ENCODE measurements around the gene HHAT.

The HHAT gene

DNA sequence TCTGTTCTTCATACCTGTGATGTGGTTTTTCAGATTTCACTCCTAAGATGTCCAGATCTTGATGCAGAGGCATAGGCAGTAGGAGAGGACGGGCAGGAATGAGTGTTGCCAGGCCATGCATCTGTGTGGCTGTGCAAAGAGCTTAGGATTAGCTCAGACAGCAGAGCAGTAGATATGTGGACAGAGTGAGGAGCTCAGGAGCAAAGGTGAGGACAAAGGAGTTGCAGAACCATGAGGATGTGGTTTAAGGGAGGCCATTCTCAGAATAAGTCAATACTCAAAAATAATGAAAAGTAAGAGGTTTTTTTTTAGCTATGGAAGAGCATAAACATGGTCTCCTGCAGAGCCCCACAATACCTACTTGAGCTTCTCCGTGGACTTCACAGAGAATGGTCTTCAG is 158.3 kb downstream of the HHAT start:
- DNase-seq (ENCODE audit: low read depth): no peak

DNA sequence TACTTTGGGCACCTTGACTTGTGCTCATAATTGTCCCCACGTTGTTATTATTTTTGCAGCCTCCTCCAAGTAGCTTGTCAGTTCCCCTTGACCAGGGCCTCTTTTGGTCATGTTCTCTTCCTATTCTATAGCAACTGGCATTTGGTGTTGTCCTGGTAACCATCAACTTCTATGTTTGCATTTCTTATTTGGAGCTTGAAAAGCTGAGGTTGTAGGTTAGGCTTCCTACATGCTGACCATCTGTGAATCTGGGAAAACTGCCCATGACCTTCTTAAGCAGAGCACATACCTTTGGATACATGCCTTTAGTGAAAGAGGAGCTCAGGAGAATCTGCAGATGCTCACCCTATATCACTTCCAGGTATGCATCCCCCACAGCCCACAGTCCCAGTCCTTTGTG is 160.8 kb downstream of the HHAT start:
- no peak for DNase-seq (ENCODE audit: low read depth)

DNA sequence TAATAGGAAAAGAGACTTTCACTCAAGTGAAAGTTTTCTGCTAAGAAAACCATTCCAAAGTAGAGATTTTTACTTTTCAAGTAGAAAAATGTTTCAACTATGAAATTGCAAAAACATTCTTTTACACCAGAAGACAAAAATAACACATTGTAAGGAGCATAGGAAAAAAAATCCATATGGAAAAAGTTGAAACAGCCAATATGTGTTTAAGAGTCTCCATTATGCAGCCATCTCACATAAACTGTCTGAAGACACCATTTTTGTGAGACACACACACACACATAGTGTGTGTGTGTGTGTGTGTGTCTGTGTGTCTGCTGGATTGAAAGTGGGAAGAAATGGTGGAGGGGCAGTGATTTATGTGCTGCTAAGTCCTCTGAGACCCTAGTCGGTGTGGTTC is 162.1 kb downstream of the HHAT start:
- no peak for DNase-seq (ENCODE audit: low read depth)

DNA sequence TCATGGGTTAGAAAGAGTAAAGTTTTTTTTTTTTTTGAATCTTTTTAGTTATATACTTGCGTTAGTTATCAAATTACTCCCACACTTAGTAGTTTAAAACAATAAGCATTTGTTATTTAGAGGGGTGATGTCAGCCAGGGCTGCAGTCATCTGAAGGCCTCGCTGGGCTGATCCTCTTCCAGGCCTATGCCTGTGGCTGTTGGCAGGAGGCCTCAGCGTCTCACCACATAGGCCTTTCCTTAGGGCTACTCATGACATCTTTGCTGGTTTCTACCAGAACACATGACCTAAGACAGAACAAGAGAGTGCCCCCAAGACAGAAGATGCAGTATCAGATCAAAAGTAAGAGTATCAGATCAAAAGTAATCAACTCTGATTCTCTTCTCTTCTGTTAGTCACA is 167.4 kb downstream of the HHAT start:
- DNase-seq (ENCODE audit: low read depth): no peak

DNA sequence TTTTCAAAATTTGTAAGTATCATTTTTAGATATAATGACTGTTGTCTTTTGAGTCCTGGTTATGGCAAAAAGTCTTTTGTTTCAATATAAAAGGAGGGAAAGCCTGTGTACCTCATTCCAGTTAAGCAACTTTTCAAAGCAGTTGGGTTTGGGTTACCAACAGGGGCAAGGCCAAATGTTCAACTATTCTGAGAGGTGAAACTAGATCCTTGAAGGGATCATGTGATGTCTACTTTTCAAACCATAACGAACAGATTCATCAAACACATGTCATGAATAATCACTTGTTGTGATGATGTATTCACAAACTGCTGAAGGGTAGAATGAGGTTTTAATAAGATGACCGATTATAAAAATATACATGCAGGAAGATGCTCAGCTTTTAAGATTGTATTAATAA is 171.3 kb downstream of the HHAT start:
- DNase-seq (ENCODE audit: low read depth): no peak

DNA sequence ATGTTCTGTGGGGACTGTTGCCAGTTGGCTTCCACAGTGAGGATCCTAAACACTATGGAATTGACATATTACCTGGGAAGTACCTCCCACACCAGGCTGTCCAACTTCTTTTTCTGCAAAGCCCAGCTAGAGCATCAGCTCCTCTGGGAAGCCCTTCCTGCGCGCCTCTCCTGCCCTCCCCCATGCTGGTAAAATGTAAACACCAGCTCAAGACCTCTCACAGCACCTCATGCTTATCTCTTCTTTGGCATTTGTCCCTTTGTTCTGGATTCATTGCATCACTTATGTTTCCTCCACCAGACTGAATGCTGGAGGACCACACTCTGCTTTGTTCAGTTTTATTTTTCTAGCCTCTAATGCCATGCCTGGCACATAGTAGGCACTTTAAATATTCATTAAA is 172.1 kb downstream of the HHAT start:
- DNase-seq (ENCODE audit: low read depth): no peak

DNA sequence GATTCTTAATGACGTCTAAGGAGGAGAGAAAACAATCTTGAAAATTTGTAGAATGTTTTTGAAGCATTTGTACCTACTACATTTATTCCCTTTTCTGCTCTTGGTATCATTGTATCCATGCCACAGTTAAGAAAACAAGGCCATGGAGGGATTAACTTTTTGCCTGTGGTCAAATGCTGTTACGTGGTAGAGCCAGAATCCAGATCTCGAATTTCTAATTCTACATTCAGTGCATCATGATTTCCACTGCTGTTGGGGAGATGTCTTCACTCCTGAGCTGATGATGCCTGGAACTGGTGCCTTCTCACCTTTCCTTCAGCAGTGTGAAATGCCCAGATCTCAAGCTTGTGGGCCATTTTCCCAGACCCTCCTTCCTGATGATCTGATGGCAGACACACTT is 175.6 kb downstream of the HHAT start:
- no peak for DNase-seq (ENCODE audit: low read depth)

DNA sequence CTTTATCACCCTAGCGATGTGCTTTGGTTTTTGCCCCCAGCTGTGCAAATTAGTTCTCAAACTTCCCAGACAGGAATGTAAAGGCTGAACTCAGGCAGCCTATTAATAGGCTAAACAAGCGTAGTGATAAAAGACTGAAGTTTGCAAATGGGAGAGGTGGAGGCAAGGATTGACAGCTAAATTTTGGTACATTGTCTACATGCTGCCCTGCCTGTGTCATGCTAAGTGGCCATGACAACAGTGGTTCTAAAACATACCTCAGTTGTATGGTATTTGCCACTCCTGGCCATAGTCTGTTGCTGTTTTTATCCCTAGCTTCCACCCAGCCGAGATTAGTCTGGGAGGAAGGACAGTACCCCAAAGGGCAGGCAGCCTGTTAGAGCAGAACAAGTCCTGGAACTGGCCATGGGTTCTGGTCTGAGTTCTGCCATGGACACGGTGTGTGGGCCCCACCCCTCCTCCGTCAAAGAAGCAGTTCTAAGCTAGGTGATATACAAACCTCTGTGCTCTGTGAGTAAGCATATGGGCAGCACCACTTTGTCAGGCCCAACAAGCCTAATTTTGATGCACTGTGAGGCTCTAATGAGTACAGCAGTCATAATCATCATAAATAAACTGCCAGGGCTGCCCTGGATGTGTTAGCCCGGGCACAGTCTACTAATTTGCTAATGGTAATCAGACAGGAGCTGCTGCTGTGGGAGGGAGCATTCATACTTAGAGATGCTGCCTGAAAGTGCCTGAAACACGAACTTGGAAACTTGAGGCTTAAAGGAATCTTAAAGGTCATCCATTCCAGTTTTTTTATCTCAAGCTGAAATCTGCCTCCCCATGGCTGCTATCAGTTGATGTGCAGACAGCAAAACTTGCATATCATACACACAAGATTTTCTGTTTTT is 177.1 kb downstream of the HHAT start:
- no peak for DNase-seq (ENCODE audit: low read depth)

DNA sequence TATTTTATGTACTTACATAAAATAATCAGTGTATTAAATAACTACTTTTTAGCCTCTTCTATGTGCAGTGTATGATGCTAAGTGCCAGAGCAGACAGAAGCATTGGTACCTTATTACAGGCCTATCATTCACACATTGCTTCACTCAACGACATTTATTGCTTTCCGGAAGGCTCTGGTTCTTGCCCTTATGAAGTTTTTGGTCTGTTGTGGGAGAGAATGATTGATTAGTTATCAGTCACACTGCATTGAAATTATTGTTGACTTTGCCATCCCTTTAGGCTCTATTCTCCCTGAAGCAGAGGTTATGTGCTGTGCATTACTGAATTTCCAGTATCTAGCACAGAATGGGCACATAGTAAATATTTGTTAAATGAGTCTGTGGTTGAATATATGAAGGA is 178.0 kb downstream of the HHAT start:
- DNase-seq (ENCODE audit: low read depth): no peak

DNA sequence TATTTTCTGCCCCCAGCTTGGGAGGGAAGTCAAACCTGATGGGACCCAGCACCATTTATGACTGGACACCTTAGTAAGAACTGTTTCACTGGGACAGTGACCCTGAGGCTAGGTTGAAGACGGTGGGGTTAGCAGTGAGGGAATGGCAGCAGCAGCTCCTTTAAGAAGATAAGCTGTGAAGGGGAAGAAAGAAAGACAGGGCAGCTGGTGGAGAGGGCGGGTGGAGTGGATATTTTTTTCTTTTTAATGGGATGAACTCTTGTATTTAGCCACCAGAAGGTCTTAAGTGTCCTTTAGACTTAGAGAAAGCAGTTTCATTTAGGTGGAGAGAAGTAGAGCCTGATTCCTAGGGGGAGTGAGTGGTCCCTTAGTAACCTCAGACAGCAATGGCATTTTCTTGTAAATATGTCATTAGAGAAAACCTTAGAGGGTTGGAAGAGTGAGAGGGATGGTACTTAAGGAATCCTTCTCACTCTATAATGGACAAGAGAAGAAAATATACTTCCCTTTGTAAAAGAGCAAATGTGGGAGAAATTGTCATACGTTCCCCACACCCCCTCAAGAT is 187.5 kb downstream of the HHAT start:
- DNase-seq (ENCODE audit: low read depth): no peak

DNA sequence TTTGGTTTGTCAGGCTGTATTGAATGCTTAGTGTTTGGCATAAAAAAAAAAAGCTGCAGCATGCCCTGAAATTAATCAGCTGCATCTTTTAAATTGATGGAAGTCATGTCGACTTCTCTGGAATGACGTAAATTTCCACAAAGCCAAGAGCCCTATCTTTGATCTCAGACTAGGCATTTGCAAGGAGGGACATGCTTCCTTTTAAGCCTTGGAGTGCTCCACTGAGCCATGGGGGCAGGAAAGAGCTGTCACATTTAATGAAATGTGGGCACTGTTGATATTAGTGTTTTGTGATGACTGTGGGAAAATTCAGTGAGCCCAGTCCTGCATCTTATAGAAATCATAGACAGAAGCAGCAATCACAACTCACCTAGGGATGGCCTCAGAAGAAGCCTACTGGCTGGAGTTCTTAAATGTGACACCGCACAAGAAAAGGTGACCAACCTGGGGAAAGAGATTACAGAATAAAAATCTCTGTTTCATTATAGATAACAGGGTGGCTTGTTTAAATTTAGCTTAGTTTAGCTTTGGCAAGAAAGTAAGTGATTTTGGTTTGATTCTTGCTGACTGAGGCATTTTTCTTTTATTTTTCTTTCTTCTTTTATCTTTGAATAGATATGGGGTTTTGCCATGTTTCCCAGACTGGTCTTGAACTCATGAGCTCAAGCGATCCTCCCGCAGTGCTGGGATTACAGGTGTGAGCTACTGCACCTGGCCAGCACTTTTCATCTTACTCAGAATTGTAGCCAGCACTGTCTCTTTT is 188.2 kb downstream of the HHAT start:
- no peak for DNase-seq (ENCODE audit: low read depth)

DNA sequence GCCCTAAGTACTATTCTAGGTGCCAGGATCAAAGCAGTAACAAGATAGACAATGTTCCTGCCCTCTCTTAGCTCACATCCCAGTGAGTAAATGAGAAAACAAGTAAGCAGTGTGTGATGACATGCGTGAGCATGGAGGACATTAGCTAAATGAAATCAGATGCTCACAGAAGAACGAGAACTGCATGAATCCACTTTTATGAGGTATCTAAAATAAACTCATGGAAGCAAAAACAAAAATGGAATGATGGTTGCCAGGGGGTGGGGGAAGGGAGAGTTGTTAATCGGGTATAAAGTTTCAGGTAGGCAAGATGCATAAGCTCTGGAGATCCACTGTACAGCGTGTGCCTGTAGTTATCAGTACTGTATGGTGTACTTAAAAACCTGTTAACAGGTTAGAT is 195.1 kb downstream of the HHAT start:
- no peak for DNase-seq (ENCODE audit: low read depth)

DNA sequence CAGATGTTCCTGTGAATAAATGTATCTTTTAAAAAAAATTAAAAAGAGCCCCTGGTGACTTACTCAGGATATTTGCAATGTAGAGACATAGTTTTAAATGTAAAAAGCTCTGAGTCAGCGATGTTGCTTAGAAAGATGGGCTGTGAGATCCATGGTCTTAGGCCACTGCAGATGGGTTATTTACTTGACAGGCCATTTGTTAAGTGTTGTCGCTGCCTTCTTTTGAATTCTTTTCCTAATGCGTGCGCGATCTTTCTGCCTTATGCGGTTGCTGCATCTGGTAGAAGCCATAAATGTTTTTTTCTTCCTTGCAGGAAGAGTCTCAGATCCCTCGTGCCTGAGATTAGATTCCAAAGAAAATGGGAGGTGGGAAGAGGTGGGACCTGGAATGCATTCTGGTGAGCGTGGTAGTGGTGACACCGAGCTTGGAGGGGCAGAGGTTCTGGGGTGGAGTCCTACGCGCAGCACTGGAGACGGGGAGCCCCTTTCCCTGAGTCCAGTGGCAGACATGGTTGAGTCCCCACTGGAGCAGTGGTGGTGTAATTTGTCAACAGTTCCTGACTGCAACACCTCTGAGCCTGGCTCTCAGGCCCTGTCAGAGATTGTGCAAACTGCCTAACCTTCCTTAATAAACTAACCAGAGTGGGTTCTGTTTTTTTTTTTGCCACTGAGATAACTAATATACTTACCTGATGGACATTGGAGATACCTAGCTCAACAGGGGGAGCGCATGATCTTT is 197.2 kb downstream of the HHAT start:
- DNase-seq (ENCODE audit: low read depth): no peak

DNA sequence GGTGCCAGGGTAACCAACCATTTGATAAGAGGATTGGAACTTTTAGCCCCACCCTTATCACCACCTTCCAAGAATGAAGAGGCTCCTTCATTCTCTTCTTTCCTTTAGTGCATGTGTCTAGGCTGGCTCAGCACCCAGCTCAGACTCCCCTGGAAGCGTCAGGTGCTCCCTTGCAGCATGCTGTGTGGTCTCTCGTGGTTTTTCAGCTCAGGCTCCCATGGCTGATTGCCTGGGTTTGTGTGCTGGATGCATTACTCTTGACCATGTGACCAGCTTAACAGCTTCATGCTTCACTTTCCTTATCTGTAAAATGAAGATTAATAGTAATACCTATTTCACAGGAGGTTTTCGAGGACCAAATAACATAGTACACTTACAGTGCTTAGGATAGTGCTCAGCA is 198.4 kb downstream of the HHAT start:
- no peak for DNase-seq (ENCODE audit: low read depth)

DNA sequence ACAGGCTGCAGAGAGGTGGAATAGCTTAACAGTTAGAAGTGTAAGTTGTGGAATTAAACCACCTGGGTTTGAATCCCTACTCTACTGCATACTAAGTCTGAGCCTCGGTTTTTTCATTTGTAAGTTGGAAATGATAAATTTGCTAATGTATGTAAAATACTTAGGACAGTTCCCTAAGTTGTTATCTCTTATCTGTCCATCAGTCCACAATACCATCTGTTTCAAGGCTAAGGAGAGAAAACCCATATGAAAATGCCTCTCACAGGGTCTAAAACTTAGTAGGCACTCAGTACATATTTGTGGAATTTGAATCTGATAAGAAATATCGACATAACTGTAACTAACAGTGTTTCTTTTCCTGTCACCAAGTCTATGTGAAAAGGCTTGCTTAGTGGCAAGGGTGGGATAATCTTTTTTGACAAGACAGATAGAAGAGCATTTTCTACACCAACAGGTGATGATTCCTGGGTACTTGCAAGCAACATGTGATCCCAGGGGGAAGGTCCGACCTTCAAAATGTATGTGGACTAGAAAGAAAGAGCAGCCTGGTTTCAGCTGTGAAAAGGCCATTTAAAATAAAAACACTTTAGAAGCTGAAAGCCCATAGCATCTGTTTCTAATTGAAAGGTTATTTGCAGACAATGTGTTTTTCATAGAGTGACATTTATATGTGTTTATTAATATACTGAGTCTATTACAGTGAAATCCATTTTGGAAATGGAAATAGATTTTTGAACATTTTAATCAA is 202.9 kb downstream of the HHAT start:
- DNase-seq (ENCODE audit: low read depth): no peak

DNA sequence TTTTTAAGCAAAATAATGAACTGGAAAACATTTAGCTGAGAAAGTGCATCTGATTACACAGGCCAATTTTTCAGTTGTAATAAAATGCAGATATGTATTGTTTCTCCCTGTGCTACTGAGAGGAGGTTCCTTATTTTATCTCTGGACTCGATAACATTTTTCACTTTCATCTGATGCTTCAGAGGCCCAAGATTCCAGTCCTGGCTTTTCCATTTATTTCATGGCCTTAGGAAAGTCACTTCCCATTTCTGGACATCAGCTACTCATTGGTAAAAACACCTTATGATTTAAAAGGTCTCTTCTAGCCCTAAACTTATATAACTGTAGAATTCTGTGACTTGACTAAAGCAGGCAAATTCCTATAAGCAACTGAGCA is 203.5 kb downstream of the HHAT start:
- no peak for DNase-seq (ENCODE audit: low read depth)

DNA sequence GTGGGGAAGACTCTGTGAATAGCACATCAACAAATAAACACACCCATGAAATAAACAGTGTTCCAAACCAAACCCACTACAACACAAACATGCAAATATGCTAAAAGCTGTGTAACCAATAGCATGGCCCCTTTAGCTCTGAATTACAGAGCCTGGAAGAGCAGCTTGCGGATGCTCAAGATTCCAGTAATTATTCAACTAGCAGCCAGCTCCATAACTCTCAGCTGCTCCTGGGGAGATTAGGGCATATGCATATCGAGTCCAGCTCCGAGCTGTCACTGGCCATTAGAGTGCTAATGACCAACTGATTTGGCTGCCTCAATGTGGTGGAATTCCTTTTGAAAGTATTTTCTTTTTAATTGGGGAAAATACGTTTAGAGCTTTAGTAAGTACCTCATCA is 207.1 kb downstream of the HHAT start:
- no peak for DNase-seq (ENCODE audit: low read depth)

DNA sequence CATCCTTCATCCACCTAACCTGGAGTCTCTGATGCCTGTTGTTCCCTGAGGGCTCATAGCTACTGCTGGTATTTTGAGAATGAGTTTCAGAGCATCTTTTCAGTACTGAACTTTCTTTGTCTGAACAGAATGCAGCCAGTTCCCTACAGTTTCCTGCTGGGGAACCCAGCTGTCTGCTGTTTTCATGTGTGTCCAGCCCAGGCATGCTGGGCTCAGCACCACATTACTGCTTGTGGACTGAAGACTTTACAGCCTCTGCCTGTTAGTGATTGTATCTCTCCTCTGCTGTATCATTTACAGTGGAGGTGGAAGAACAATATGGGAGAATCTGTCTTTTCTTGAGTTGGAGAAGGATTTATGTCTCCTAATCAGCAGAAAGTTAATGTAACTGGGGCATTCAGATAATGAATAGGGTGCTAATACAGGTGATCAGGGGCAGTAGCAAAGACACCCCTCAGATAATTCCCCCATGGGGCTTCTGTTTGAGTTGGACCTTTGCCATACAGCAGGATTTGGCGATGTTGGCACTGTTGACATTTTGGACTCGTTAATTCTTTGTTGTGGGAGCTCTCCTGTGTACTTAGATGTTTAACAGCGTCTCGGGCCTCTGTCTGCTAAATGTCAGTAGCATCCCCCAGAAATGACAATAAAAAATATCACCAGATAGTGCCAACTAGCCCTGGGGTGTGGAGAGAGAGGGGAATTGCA is 207.7 kb downstream of the HHAT start:
- no peak for DNase-seq (ENCODE audit: low read depth)

DNA sequence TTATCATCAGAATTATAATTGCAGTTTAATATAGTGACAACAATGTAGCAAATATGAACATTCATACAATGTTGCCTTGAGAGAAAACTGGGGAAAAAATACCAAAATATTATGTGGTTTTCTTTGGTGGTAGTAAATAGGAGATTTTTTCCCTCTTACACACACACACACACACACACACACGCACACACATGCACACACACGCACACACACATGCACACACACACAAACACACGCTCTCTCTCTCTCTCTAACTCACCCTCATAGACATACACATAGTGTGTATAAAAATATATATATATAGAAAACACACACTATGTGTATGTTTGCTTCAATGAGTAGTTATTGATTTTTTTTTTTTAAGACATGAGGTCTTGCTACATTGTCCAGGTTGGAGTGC is 211.6 kb downstream of the HHAT start:
- DNase-seq (ENCODE audit: low read depth): no peak

DNA sequence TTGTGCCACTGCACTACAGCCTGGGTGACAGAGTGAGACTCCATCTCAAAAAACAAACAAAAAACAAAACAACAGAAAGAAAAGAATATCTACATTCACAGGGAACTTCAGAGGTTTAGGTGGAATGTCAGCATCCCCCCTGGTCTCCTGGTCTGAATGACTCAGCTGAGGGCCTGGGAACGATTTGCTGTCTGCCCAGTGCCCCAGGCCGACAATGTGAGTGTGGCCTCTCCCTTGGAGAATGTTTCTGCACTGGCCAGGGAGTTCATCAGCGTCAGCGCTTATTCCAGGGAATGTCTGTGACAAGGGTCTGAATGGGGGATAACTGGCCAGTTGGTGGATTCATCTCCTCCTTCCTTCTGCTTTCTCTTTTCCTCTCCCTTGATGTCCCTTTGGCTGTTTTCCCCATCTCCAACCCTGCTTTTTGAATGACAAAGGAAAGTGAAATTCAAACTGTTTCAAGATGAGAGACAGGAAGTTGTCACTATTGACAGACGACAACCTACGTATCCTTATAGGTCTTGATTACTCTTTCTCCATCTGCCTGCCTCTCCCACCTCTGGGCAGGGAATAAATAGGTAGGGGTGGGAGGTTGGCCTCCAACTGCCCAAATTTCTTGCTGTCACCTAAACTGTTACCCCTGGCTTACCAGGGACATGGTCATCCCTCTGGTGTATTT is 213.1 kb downstream of the HHAT start:
- DNase-seq (ENCODE audit: low read depth): no peak

DNA sequence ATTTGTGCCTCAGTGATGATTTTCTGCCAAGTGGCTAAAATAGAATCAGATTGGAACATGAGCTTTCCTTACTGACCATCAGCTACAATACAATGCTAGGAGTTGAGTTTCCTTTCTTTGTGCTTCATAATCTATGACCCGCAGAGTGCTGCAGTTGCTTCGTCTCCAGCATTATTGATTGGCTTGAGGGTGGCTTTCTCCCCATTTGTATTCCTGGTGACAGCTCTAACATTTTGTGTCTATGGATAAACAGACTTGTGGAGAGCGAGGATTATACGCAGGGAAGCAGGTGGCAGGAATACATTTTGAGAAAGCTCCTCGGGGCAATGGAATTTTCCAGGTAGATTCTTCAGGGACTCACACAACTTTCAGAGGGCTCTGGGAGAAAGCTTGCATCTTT is 223.2 kb downstream of the HHAT start:
- no peak for DNase-seq (ENCODE audit: low read depth)

All from stimulated activated CD8-positive, alpha-beta memory T cell treated with anti-CD3 and anti-CD28 coated beads, Interleukin-15, amount 100 ng/mL, for 1 hour (primary cell).